GM18867 (cell line): ENCODE measurements around the gene OR2M3.
"Not testable (repeated sequence)": the region's sequence is repeated elsewhere in the genome, so short reads cannot be mapped to it uniquely, and the experiment has no call there.

ENCODE experiments used
- ATAC-seq: cut with Tn5 transposase; IDR thresholded peaks from one replicate; pipeline ENCODE4 v1.9.1; 2021; ENCODE audit warnings: mild to moderate bottlenecking, moderate library complexity; ENCODE audit not compliant: unreplicated experiment

The OR2M3 gene

GRCh38 chr1:248196965-248197364 is at the start of gene OR2M3:
OR2M3 (plus strand) TSS chr1:248197265; CDS start chr1:248203068, 5,803 bp downstream.
- ATAC-seq, result no peak

- peak; percentile 53 for ATAC-seq
These were observed 44.8 kb upstream of the OR2M3 start for GRCh38 chr1:248152056-248152827.

- peak; percentile 47 for ATAC-seq
These were observed 41.1 kb upstream of the OR2M3 start for GRCh38 chr1:248155927-248156326.

GRCh38 chr1:248158758-248159157 is 38.3 kb upstream of the OR2M3 start:
- no peak for ATAC-seq

- no peak for ATAC-seq
These were observed 33.0 kb upstream of the OR2M3 start for GRCh38 chr1:248164031-248164430.

- no peak for ATAC-seq
These were observed 31.9 kb upstream of the OR2M3 start for GRCh38 chr1:248165186-248165585.

GRCh38 chr1:248174521-248174920 is 22.5 kb upstream of the OR2M3 start, which contains the start of gene OR2M2:
OR2M2 (plus strand) TSS chr1:248174821; CDS start chr1:248179986, 5,165 bp downstream.
- ATAC-seq, result no peak

- ATAC-seq, result peak; percentile 68
These were observed 13.1 kb upstream of the OR2M3 start for GRCh38 chr1:248183996-248184395.

GRCh38 chr1:248187363-248187762 is 9.7 kb upstream of the OR2M3 start:
- no peak for ATAC-seq

GRCh38 chr1:248189026-248189425 is 8.0 kb upstream of the OR2M3 start:
- no peak for ATAC-seq

- ATAC-seq, result no peak
These were observed 2.9 kb upstream of the OR2M3 start for GRCh38 chr1:248194117-248194516.

GRCh38 chr1:248215880-248216279 is 18.8 kb downstream of the OR2M3 start:
- ATAC-seq, result no peak

GRCh38 chr1:248225537-248225936 is 28.5 kb downstream of the OR2M3 start:
- ATAC-seq, result no peak

- ATAC-seq, result no peak
These were observed 32.4 kb downstream of the OR2M3 start for GRCh38 chr1:248229360-248229908.

GRCh38 chr1:248231117-248231516 is 34.1 kb downstream of the OR2M3 start, which contains the start of gene OR2M4:
OR2M4 (plus strand) TSS chr1:248231417; CDS start chr1:248238929, 7,512 bp downstream.
- no peak for ATAC-seq

GRCh38 chr1:248239478-248239877 is 42.4 kb downstream of the OR2M3 start:
- ATAC-seq, result no peak

- peak; percentile 89 for ATAC-seq
These were observed 46.1 kb downstream of the OR2M3 start for GRCh38 chr1:248243204-248243603.

- not testable (repeated sequence) for ATAC-seq
These were observed 62.2 kb downstream of the OR2M3 start for GRCh38 chr1:248259309-248259708.
